GM12878 (cell line): ENCODE measurements around the gene PRDM15. TPM values are rescaled to one million over a fixed set of nuclear protein-coding genes. Genes with fewer than 3 reads are reported as not detected.

Experiments used
- ATAC-seq: fragments of 200-7000 bp; cut with Tn5 transposase; 3 replicates; pipeline ENCODE4 v1.9.1; 2020; ENCODE audit warnings: mild to moderate bottlenecking, moderate library complexity
- BruUV-seq: library from RNA; stranded (reverse); fragments of 400-500 nt; replicated peaks from 2 replicates; lab custom pipeline; 2021; lab: Mats Ljungman, UMichigan
- CTCF ChIA-PET: fragments of 300-600 bp; sonication (Branson Sonifier 250); formaldehyde crosslinking; extraction: SDS; loops from one replicate; lab custom pipeline; 2021; ENCODE audit warnings: inconsistent platforms; lab: Yijun Ruan, JAX
- POLR2A ChIA-PET: fragments of 350-600 bp; formaldehyde crosslinking; extraction: SDS; loops from one replicate; lab custom pipeline; 2021; ENCODE audit warnings: inconsistent platforms; lab: Charles Lee
- RAD21 ChIA-PET: fragments of 300-600 bp; sonication (Branson Sonifier 250); formaldehyde crosslinking; loops from one replicate; lab custom pipeline; 2023; ENCODE audit warnings: antibody characterized with exemption; ENCODE audit not compliant: unreplicated experiment; lab: Charles Lee
- SMC1A ChIA-PET: fragments of 300-600 bp; sonication (Branson Sonifier 250); formaldehyde crosslinking; loops from one replicate; lab custom pipeline; 2023; ENCODE audit not compliant: unreplicated experiment, uncharacterized antibody; lab: Charles Lee
- DNase-seq: peaks from one replicate; pipeline ENCODE4 v3.0.0-alpha.2; 2011; ENCODE audit warnings: low read depth, low spot score
- FAIRE-seq: peaks from 3 replicates; lab custom pipeline; 2011; peaks lifted over from hg19 to GRCh38; lab: Jason Lieb, UNC
- H2AFZ ChIP-seq: 2 replicates; pipeline ENCODE4 v1.6.0; 2011; ENCODE audit warnings: low read depth, low read length, control low read depth; ENCODE audit not compliant: control insufficient read depth
- H3K27ac ChIP-seq: 2 replicates; pipeline ENCODE4 v1.5.1; 2011; ENCODE audit warnings: control low read depth; ENCODE audit not compliant: control insufficient read depth, insufficient read depth
- H3K27me3 ChIP-seq, 2 experiments: replicated peaks in 1 of 2; 2 replicates each; pipeline versions ENCODE4 v1.6.0 to v1.6.1; 2011; ENCODE audit warnings: low read length in 1 of 2; ENCODE audit not compliant: control insufficient read depth in 2 of 2, insufficient read depth in 2 of 2
- H3K36me3 ChIP-seq, 2 experiments: 2 replicates each; pipeline ENCODE4 v1.5.1; 2011; ENCODE audit warnings: low read length in 1 of 2; ENCODE audit not compliant: control insufficient read depth in 2 of 2, insufficient read depth in 2 of 2
- H3K4me1 ChIP-seq: 2 replicates; pipeline ENCODE4 v1.6.1; 2011; ENCODE audit warnings: mild to moderate bottlenecking, low read length, moderate library complexity, mixed read lengths; ENCODE audit not compliant: control insufficient read depth, insufficient read depth
- H3K4me2 ChIP-seq: 2 replicates; pipeline ENCODE4 v1.6.0; 2011; ENCODE audit warnings: control low read depth; ENCODE audit not compliant: control insufficient read depth, insufficient read depth
- H3K4me3 ChIP-seq: fragments of 200-600 bp; sonication (generic); 2 replicates; pipeline ENCODE4 v1.5.1; 2016
- H3K79me2 ChIP-seq: 2 replicates; pipeline ENCODE4 v1.6.0; 2011; ENCODE audit warnings: low read length; ENCODE audit not compliant: control insufficient read depth, insufficient read depth
- H3K9ac ChIP-seq: 2 replicates; pipeline ENCODE4 v1.8.0; 2011; ENCODE audit warnings: low read length, control low read depth, mixed read lengths; ENCODE audit not compliant: control insufficient read depth, insufficient read depth
- H3K9me3 ChIP-seq: replicated peaks from 3 replicates; pipeline ENCODE4 v1.5.1; 2011; ENCODE audit warnings: mild to moderate bottlenecking, low read length; ENCODE audit not compliant: control insufficient read depth, insufficient read depth
- H4K20me1 ChIP-seq: 2 replicates; pipeline ENCODE4 v1.6.0; 2011; ENCODE audit not compliant: control insufficient read depth, insufficient read depth
- BHLHE40 ChIP-seq, 2 experiments: fragments of 450-650 bp in 1 of 2; IDR thresholded peaks; 2 replicates each; pipeline ENCODE4 v1.6.1; 2011 to 2017; ENCODE audit warnings: low read depth in 2 of 2, borderline replicate concordance in 1 of 2, improper control_type of control experiment in 1 of 2, low read length in 1 of 2, mild to moderate bottlenecking in 1 of 2
- CREB1 ChIP-seq: IDR thresholded peaks from 2 replicates; pipeline ENCODE4 v1.6.1; 2012; ENCODE audit warnings: low read depth, mild to moderate bottlenecking, inconsistent platforms
- CUX1 ChIP-seq: IDR thresholded peaks from 2 replicates; pipeline ENCODE4 v1.6.1; 2012; ENCODE audit warnings: improper control_type of control experiment, low read depth, low read length; ENCODE audit not compliant: insufficient replicate concordance
- EED ChIP-seq: sonication (generic); IDR thresholded peaks from 2 replicates; pipeline ENCODE4 v1.6.1; 2016; ENCODE audit warnings: antibody characterized with exemption, low read depth
- EP300 ChIP-seq, 2 experiments: fragments of 150-350 bp in 1 of 2; IDR thresholded peaks; 2 replicates each; pipeline ENCODE4 v1.6.1; 2011 to 2012; ENCODE audit warnings: low read depth in 2 of 2, low read length in 2 of 2, borderline replicate concordance in 1 of 2, improper control_type of control experiment in 1 of 2, inconsistent platforms in 1 of 2; ENCODE audit not compliant: control insufficient read depth in 1 of 2
- ESRRA ChIP-seq: IDR thresholded peaks from 2 replicates; pipeline ENCODE4 v1.6.1; 2012; ENCODE audit warnings: mild to moderate bottlenecking, low read length, improper control_type of control experiment
- PBX3 ChIP-seq: IDR thresholded peaks from 2 replicates; pipeline ENCODE4 v1.6.1; 2011; ENCODE audit warnings: mild to moderate bottlenecking, low read depth, low read length, moderate library complexity; ENCODE audit not compliant: insufficient replicate concordance
- PML ChIP-seq: IDR thresholded peaks from 2 replicates; pipeline ENCODE4 v1.6.1; 2012; ENCODE audit warnings: low read length, inconsistent platforms
- POLR2AphosphoS2 ChIP-seq: IDR thresholded peaks from 2 replicates; pipeline ENCODE4 v1.6.1; 2011; ENCODE audit warnings: low read depth, mild to moderate bottlenecking, low read length, improper control_type of control experiment, moderate library complexity
- SPI1 ChIP-seq: IDR thresholded peaks from 2 replicates; pipeline ENCODE4 v1.6.1; 2011; ENCODE audit warnings: low read depth, mild to moderate bottlenecking, low read length, moderate library complexity, borderline replicate concordance; ENCODE audit not compliant: insufficient read depth
- ZBTB4 ChIP-seq: fragments of 450-650 bp; formaldehyde crosslinking; IDR thresholded peaks from 2 replicates; pipeline ENCODE4 v1.4.0; 2022; ENCODE audit warnings: mild to moderate bottlenecking, moderate library complexity
- WGBS: methylation state at CpG from one replicate; pipeline ENCODE4 v1.1.6; 2016; ENCODE audit warnings: low lambda C conversion rate; ENCODE audit not compliant: insufficient replicate concordance, insufficient coverage; ENCODE audit errors: missing lambda C conversion rate; 5-methylcytosine and 5-hydroxymethylcytosine counted together
- in situ Hi-C: fragments of 300-500 bp; cut with MboI; formaldehyde crosslinking; loops from 9 replicates; pipeline ENCODE4 v1.14.3; 2018; ENCODE audit warnings: mixed read lengths
- intact Hi-C: fragments of 100-400 bp; cut with micrococcal nuclease; formaldehyde crosslinking; loops from one replicate; pipeline ENCODE4 v1.14.2; 2022; ENCODE audit not compliant: unreplicated experiment
- polyA plus RNA-seq, 11 experiments: library from polyadenylated mRNA; depleted of rRNA in 4 of 11; unstranded in 6 of 11; stranded (reverse) in 5 of 11; fragments of >200 nt; fragmentation: Nextera tagmentation in 4 of 11; fragmentation: Illumina TruSeq in 1 of 11; extraction: Ambion mirVana in 4 of 11; extraction: Trizol in 1 of 11; gene quantifications; 1 replicate in 1 of 11; 2 replicates in 10 of 11; pipeline versions ENCODE4 v1.2.1 to v1.2.3, GENCODE V29; 2011 to 2016; ENCODE audit warnings: inconsistent platforms in 2 of 11, missing spikeins in 2 of 11, low read depth in 1 of 11
- total RNA-seq, 4 experiments: library from RNA; depleted of rRNA in 3 of 4; stranded (reverse); fragments of >200 nt in 3 of 4; fragmentation: Illumina TruSeq in 1 of 4; extraction: Trizol in 1 of 4; gene quantifications; 2 replicates each; pipeline versions ENCODE4 v1.2.1 to v1.2.3, GENCODE V29; 2013 to 2021

Gene PRDM15
- total and polyA plus RNA-seq, 10 of the 15 experiments (the other 5 are each of a cell fraction or from before 2014, with no cell fraction given) = 2.2 to 16.0 (median 8.6) TPM

GRCh38 chr21:41784456-41785102, 94.6 kb downstream of the PRDM15 start:
- FAIRE-seq (no peak), ATAC-seq (no peak), DNase-seq (no peak)
- no peaks in the 10 kb centered on the region for H3K4me1 ChIP-seq
- no peaks in the 10 kb centered on the region for H3K36me3 ChIP-seq
- ChIA-PET POLR2A (no interaction called here), CTCF (no interaction called here), SMC1A (no interaction called here), RAD21 (interaction anchor here (1.1 kb wide), 1 partner anchor 440 kb away, joined by 4 read pairs; no protein-coding TSS in a partner anchor)
- BruUV-seq = no TSS peak
- no peaks in the 10 kb centered on the region for H4K20me1 ChIP-seq
- no peak overlapping the region for H3K4me3 ChIP-seq
- no peak overlapping the region for H3K4me2 ChIP-seq
- intact Hi-C loops (no loop called here), in situ Hi-C loops (no loop called here)
- H3K9ac ChIP-seq = no peak overlapping the region
- no peaks in the 10 kb centered on the region for H3K79me2 ChIP-seq
- WGBS = 68% methylated on average over 15 of the region's 15 CpGs
- H2AFZ ChIP-seq = no peak overlapping the region
- no peaks in the 10 kb centered on the region; a peak in 1 of 4 replicates for H3K27me3 ChIP-seq
- TF ChIP-seq CUX1 (no peak), BHLHE40 (IDR thresholded peaks at IDR 0.05; ENCODE audit: borderline replicate concordance in 1 of 2, low read depth in 2 of 2, low read length in 1 of 2) (no peak), ESRRA (no peak), EP300 (IDR thresholded peaks at IDR 0.05; ENCODE audit: borderline replicate concordance in 1 of 2, control insufficient read depth in 1 of 2, low read depth in 2 of 2, low read length in 2 of 2) (no peak), POLR2AphosphoS2 (no peak), CREB1 (no peak), ZBTB4 (CRISPR knock-in tag) (no peak), EED (no peak), PML (no peak), PBX3 (no peak), SPI1 (no peak)
- H3K9me3 ChIP-seq = no peaks in the 10 kb centered on the region
- no peak overlapping the region for H3K27ac ChIP-seq
